NCI-H1092 (cell line): ENCODE data around the gene UBE2D4.
"Not testable (repeated sequence)": the region's sequence is repeated elsewhere in the genome, so short reads cannot be mapped to it uniquely, and the experiment has no call there.

Experiments used
- DNase-seq: peaks from one replicate; lab custom pipeline; 2025; lab: John Stamatoyannopoulos, UW

The UBE2D4 gene

GRCh38 chr7:43925984-43926797, at the start of gene UBE2D4:
Gene UBE2D4 (plus strand): TSS chr7:43926436. CDS start chr7:43926533, 97 bp downstream.
- peak; percentile 90 for DNase-seq

- DNase-seq: no peak
Measured at GRCh38 chr7:43876976-43877745, 49.1 kb upstream of the UBE2D4 start.

GRCh38 chr7:43877968-43878864, 48.0 kb upstream of the UBE2D4 start:
- DNase-seq: no peak

- DNase-seq: no peak
Measured at GRCh38 chr7:43878867-43879266, 47.4 kb upstream of the UBE2D4 start.

GRCh38 chr7:43879477-43879876, 46.8 kb upstream of the UBE2D4 start:
- no peak for DNase-seq

- DNase-seq: no peak
Measured at GRCh38 chr7:43880596-43880995, 45.6 kb upstream of the UBE2D4 start.

GRCh38 chr7:43884209-43884608, 42.0 kb upstream of the UBE2D4 start:
- DNase-seq: no peak

GRCh38 chr7:43884617-43885016, 41.6 kb upstream of the UBE2D4 start:
- DNase-seq: no peak

- DNase-seq: no peak
Measured at GRCh38 chr7:43888993-43889945, 37.0 kb upstream of the UBE2D4 start.

- DNase-seq: no peak
Measured at GRCh38 chr7:43890468-43890867, 35.8 kb upstream of the UBE2D4 start.

- no peak for DNase-seq
Measured at GRCh38 chr7:43891069-43891955, 34.9 kb upstream of the UBE2D4 start.

- DNase-seq: no peak
Measured at GRCh38 chr7:43895847-43896415, 30.3 kb upstream of the UBE2D4 start.

- DNase-seq: not testable (repeated sequence)
Measured at GRCh38 chr7:43898571-43898970, 27.7 kb upstream of the UBE2D4 start.

GRCh38 chr7:43902542-43903054, 23.6 kb upstream of the UBE2D4 start:
- no peak for DNase-seq

- DNase-seq: no peak
Measured at GRCh38 chr7:43904533-43905208, 21.6 kb upstream of the UBE2D4 start.

- DNase-seq: no peak
Measured at GRCh38 chr7:43905209-43905946, 20.9 kb upstream of the UBE2D4 start.

GRCh38 chr7:43905956-43906330, 20.3 kb upstream of the UBE2D4 start:
- DNase-seq: peak; percentile 33
